Caco-2 (cell line): Measurements from ENCODE around the gene CLASRP. TPM values are rescaled to one million over a fixed set of nuclear protein-coding genes. Genes with fewer than 3 reads are reported as not detected.

ENCODE experiments used
- BruUV-seq: library from RNA; stranded (reverse); fragments of 400-500 nt; replicated peaks from 2 replicates; lab custom pipeline; 2021; lab: Mats Ljungman, UMichigan
- CTCF ChIA-PET: fragments of 300-600 bp; sonication (Branson Sonifier 250); formaldehyde crosslinking; loops from one replicate; lab custom pipeline; 2022; ENCODE audit warnings: antibody characterized with exemption; lab: Charles Lee
- POLR2A ChIA-PET: fragments of 300-600 bp; sonication (Branson Sonifier 250); formaldehyde crosslinking; loops from one replicate; lab custom pipeline; 2022; ENCODE audit warnings: antibody characterized with exemption; lab: Charles Lee
- DNase-seq, 2 experiments: peaks; one replicate each; pipeline versions ENCODE4 v3.0.0 to v3.0.0-alpha.2; 2020 to 2022
- H3K27me3 ChIP-seq: replicated peaks from 2 replicates; pipeline ENCODE4 v1.6.0; 2011; ENCODE audit warnings: low read length; ENCODE audit not compliant: control insufficient read depth, insufficient read depth
- H3K36me3 ChIP-seq: 2 replicates; pipeline ENCODE4 v1.5.1; 2011; ENCODE audit warnings: low read length; ENCODE audit not compliant: control insufficient read depth, insufficient read depth
- H3K4me1 ChIP-seq: fragments of 250-450 bp; sonication (Bioruptor Pico); 2 replicates; pipeline ENCODE4 v1.5.1; 2020; ENCODE audit warnings: mild to moderate bottlenecking
- H3K4me3 ChIP-seq: 2 replicates; pipeline ENCODE4 v1.5.1; 2011; ENCODE audit warnings: low read depth, mild to moderate bottlenecking, control low read depth, low read length
- H3K9me3 ChIP-seq: fragments of 250-450 bp; sonication (Bioruptor Pico); 2 replicates; pipeline ENCODE4 v1.5.1; 2020; ENCODE audit warnings: mild to moderate bottlenecking, moderate library complexity
- H3K27ac Mint-ChIP-seq: one replicate; pipeline ENCODE4 v1.8.0; 2022; ENCODE audit warnings: mixed read lengths; ENCODE audit not compliant: unreplicated experiment
- H3K27me3 Mint-ChIP-seq: one replicate; pipeline ENCODE4 v1.8.0; 2022; ENCODE audit warnings: mixed read lengths; ENCODE audit not compliant: insufficient read depth, unreplicated experiment
- H3K36me3 Mint-ChIP-seq: one replicate; pipeline ENCODE4 v1.8.0; 2022; ENCODE audit warnings: mild to moderate bottlenecking, mixed read lengths; ENCODE audit not compliant: insufficient read depth, unreplicated experiment
- H3K4me1 Mint-ChIP-seq: one replicate; pipeline ENCODE4 v1.8.0; 2022; ENCODE audit warnings: low read depth, mixed read lengths; ENCODE audit not compliant: unreplicated experiment
- H3K4me3 Mint-ChIP-seq: one replicate; pipeline ENCODE4 v1.8.0; 2022; ENCODE audit warnings: mild to moderate bottlenecking, moderate library complexity, mixed read lengths; ENCODE audit not compliant: unreplicated experiment
- H3K9me3 Mint-ChIP-seq: one replicate; pipeline ENCODE4 v1.8.0; 2022; ENCODE audit warnings: mixed read lengths; ENCODE audit not compliant: unreplicated experiment
- intact Hi-C: fragments of 100-400 bp; cut with micrococcal nuclease; formaldehyde crosslinking; loops from one replicate; pipeline ENCODE4 v1.10.0; 2022; ENCODE audit not compliant: unreplicated experiment
- total RNA-seq: library from RNA; stranded (reverse); gene quantifications from 2 replicates; pipeline ENCODE4 v1.2.3, GENCODE V29; 2022
- TF ChIP-seq, protein P1 (sequence below), 2 experiments: fragments of 200-600 bp in 1 of 2; IDR thresholded peaks; 1 replicate in 1 of 2; 2 replicates in 1 of 2; pipeline versions ENCODE4 v1.5.1 to v1.8.0; 2011 to 2022; ENCODE audit warnings: antibody characterized with exemption in 1 of 2, control low read depth in 1 of 2, inconsistent platforms in 1 of 2, low read depth in 1 of 2, low read length in 1 of 2, mild to moderate bottlenecking in 1 of 2, moderate library complexity in 1 of 2; ENCODE audit not compliant: insufficient read depth in 1 of 2, severe bottlenecking in 1 of 2, unreplicated experiment in 1 of 2

Gene CLASRP
- total RNA-seq, 1 experiment from 2014 or later: 104 TPM

DNA sequence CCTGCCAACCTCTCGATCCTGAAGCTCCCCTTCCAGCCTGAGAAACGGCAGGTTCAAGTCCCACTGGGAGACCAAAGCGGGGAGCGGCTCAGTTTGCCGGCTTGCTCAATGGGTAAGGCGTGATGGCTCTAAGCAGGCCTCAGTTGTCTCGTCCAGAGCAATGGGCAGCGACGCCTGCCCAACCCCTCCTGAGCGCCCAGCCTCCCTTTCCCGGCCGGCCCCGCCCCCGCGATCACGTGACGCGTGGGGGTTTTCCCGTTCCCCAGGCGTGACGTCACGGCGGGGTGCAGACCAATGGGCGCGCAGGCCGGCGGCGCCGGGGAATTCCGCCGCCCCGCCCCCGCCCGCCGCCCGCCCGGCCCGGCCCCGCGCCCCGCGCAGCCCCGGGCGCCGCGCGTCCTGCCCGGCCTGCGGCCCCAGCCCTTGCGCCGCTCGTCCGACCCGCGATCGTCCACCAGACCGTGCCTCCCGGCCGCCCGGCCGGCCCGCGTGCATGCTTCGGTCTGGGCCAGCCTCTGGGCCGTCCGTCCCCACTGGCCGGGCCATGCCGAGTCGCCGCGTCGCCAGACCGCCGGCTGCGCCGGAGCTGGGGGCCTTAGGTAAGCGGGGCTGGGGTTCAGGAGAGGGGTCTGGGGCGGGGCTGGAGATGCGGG, 37.6 kb upstream of the CLASRP start, which contains the start of gene RELB:
Gene RELB (plus strand): TSS at position 378 of the 653 bp plus-strand sequence. CDS start 116 bp downstream, at position 494.
- CTCF ChIA-PET: interaction anchor here (0.7 to 1.2 kb wide), 5 partner anchors 38 to 156 kb away, joined by 3 to 19 read pairs (median 5); partner anchors contain the start of genes APOE and CLASRP
- TF ChIP-seq, protein P1, sequence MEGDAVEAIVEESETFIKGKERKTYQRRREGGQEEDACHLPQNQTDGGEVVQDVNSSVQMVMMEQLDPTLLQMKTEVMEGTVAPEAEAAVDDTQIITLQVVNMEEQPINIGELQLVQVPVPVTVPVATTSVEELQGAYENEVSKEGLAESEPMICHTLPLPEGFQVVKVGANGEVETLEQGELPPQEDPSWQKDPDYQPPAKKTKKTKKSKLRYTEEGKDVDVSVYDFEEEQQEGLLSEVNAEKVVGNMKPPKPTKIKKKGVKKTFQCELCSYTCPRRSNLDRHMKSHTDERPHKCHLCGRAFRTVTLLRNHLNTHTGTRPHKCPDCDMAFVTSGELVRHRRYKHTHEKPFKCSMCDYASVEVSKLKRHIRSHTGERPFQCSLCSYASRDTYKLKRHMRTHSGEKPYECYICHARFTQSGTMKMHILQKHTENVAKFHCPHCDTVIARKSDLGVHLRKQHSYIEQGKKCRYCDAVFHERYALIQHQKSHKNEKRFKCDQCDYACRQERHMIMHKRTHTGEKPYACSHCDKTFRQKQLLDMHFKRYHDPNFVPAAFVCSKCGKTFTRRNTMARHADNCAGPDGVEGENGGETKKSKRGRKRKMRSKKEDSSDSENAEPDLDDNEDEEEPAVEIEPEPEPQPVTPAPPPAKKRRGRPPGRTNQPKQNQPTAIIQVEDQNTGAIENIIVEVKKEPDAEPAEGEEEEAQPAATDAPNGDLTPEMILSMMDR (IDR thresholded peaks at IDR 0.05; ENCODE audit: insufficient read depth in 1 of 2, low read depth in 1 of 2, low read length in 1 of 2, severe bottlenecking in 1 of 2, unreplicated experiment in 1 of 2): no peak
- intact Hi-C loops: loop anchor here (2.0 to 10.0 kb wide), 3 partner anchors 38 to 96 kb away; partner anchors contain the start of genes APOE, CLASRP, GEMIN7 and ZNF296
- H3K9me3 Mint-ChIP-seq: no peaks in the 10 kb centered on the region
- peak within 1 kb of the TSS; percentile 89 for H3K27ac Mint-ChIP-seq
- H3K4me3 ChIP-seq: peak within 1 kb of the TSS; percentile 91
- DNase-seq: peak; percentile 94 to 99
- peaks cover 8% of the 10 kb centered on the region for H3K4me1 Mint-ChIP-seq
- H3K36me3 ChIP-seq: no peaks in the 10 kb centered on the region
- no peaks in the 10 kb centered on the region for H3K27me3 Mint-ChIP-seq
- POLR2A ChIA-PET: interaction anchor here (0.6 to 1.0 kb wide), 5 partner anchors 38 to 157 kb away, joined by 3 to 7 read pairs (median 5); no protein-coding TSS in a partner anchor
- no TSS peak for BruUV-seq
- peaks cover 27% of the 10 kb centered on the region for H3K36me3 Mint-ChIP-seq
- H3K9me3 ChIP-seq: no peaks in the 10 kb centered on the region
- H3K4me1 ChIP-seq: peaks cover 10% of the 10 kb centered on the region
- H3K4me3 Mint-ChIP-seq: peak within 1 kb of the TSS; percentile 94
- no peaks in the 10 kb centered on the region for H3K27me3 ChIP-seq

DNA sequence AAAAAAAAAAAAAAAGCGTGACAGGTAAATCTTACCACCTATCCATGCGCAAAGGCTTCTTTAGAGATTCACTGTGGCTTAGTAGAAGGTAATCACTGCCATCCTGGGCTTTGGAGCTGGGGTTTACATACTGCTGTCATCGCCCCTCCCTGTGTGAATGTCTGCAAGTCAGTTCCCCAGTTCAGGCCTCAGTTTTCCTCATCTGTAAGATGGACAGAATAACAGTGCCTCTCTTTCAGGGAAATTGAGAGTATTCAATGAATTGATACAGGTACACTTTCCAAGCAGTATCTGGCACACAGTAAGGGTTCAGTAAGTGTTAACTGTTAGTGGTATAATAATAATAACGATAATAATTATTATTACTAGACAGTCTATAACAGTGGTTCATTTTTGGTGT, 35.4 kb upstream of the CLASRP start:
- DNase-seq: no peak
- intact Hi-C loops: loop anchor here (2.0 to 10.0 kb wide), 3 partner anchors 49 to 99 kb away; partner anchors contain the start of genes APOE, CLPTM1, GEMIN7 and ZNF296
- H3K27me3 Mint-ChIP-seq: no peaks in the 10 kb centered on the region
- POLR2A ChIA-PET: no interaction called here
- H3K9me3 Mint-ChIP-seq: no peaks in the 10 kb centered on the region
- Histone ChIP-seq H3K27me3 (no peaks in the 10 kb centered on the region), H3K9me3 (no peaks in the 10 kb centered on the region), H3K4me1 (peaks cover 14% of the 10 kb centered on the region), H3K36me3 (no peaks in the 10 kb centered on the region), H3K4me3 (no peak overlapping the region)
- TSS peak; percentile 53 for BruUV-seq
- H3K4me3 Mint-ChIP-seq: no peak overlapping the region
- TF ChIP-seq, protein P1 (IDR thresholded peaks at IDR 0.05; ENCODE audit: insufficient read depth in 1 of 2, low read depth in 1 of 2, low read length in 1 of 2, severe bottlenecking in 1 of 2, unreplicated experiment in 1 of 2): no peak
- CTCF ChIA-PET: interaction anchor here (0.6 kb wide), 1 partner anchor 75 kb away, joined by 7 read pairs; no protein-coding TSS in a partner anchor
- no peak overlapping the region for H3K27ac Mint-ChIP-seq
- H3K36me3 Mint-ChIP-seq: peaks cover 31% of the 10 kb centered on the region
- H3K4me1 Mint-ChIP-seq: peaks cover 12% of the 10 kb centered on the region

DNA sequence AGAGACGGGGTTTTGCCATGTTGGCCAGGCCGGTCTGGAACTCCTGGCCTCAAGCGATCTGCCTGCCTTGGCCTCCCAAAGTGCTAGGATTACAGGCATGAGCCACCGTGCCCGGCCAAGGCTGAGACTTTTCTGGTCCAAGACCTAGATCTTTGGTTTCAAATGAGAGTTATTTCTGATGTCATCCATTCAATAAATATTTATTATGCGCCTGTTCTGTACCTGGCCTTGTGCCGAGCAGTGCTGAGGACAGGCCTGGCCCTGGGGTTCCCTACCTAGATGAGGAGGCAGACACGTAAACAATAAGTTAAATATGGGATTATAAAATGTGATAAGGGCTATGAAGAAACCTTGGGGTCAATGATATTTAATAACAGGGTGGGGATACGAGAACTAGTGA, 33.1 kb upstream of the CLASRP start:
- Mint-ChIP-seq H3K36me3 (peaks cover 31% of the 10 kb centered on the region), H3K9me3 (no peaks in the 10 kb centered on the region), H3K4me1 (peaks cover 17% of the 10 kb centered on the region), H3K27me3 (no peaks in the 10 kb centered on the region), H3K4me3 (no peak overlapping the region), H3K27ac (no peak overlapping the region)
- BruUV-seq: no TSS peak
- intact Hi-C loops: loop anchor here (10.0 kb wide), 1 partner anchor 101 kb away; the partner anchor contains the start of gene APOE
- Histone ChIP-seq H3K27me3 (no peaks in the 10 kb centered on the region), H3K9me3 (no peaks in the 10 kb centered on the region), H3K4me3 (no peak overlapping the region), H3K4me1 (peaks cover 17% of the 10 kb centered on the region), H3K36me3 (no peaks in the 10 kb centered on the region)
- TF ChIP-seq, protein P1 (IDR thresholded peaks at IDR 0.05; ENCODE audit: insufficient read depth in 1 of 2, low read depth in 1 of 2, low read length in 1 of 2, severe bottlenecking in 1 of 2, unreplicated experiment in 1 of 2): no peak
- no peak for DNase-seq
- ChIA-PET POLR2A (no interaction called here), CTCF (no interaction called here)
